Activated CD8-positive, alpha-beta memory T cell treated with anti-CD3 and anti-CD28 coated beads, Interleukin-2, amount 10 ng/mL, durations not matched to agents 7 days and 5 days (primary cell): ENCODE data around the gene SFXN1. TPM values are rescaled to one million over a fixed set of nuclear protein-coding genes. Genes with fewer than 3 reads are reported as not detected.

ENCODE experiments used
- total RNA-seq, 2 experiments: library from RNA; stranded (reverse); gene quantifications; one replicate each; pipeline ENCODE4 v1.2.3, GENCODE V29; 2021

SFXN1 gene
- total RNA-seq, 2 experiments from 2014 or later, result 174 to 230 TPM

Other genes with a start within 250 kb of the SFXN1 start
- gene DRD1, start 34.4 kb upstream of the SFXN1 start, total RNA-seq, result not detected
- gene HRH2, start 179.5 kb downstream of the SFXN1 start, total RNA-seq, result 10 to 100 TPM in 1 of 2 experiments, 1 to 10 TPM in 1; 6.8 to 21.4 TPM